HCT116 (cell line): ENCODE measurements around the gene ROBO1. TPM values are rescaled to one million over a fixed set of nuclear protein-coding genes. Genes with fewer than 3 reads are reported as not detected.

Experiments used
- ATAC-seq: fragments of 200-7000 bp; cut with Tn5 transposase; 2 replicates; pipeline ENCODE4 v1.9.1; 2020; ENCODE audit warnings: mild to moderate bottlenecking, moderate library complexity
- BruUV-seq: library from RNA; stranded (reverse); fragments of 400-500 nt; replicated peaks from 2 replicates; lab custom pipeline; 2021; lab: Mats Ljungman, UMichigan
- CTCF ChIA-PET: fragments of 300-600 bp; sonication (Branson Sonifier 250); formaldehyde crosslinking; loops from one replicate; lab custom pipeline; 2021; ENCODE audit warnings: antibody characterized with exemption; lab: Charles Lee
- POLR2A ChIA-PET: fragments of 300-600, 350-600 bp; sonication (Branson Sonifier 250); formaldehyde crosslinking; loops from one replicate; lab custom pipeline; 2021; ENCODE audit warnings: antibody characterized with exemption; lab: Charles Lee
- RAD21 ChIA-PET, 2 experiments: fragments of 300-600 bp; sonication (Branson Sonifier 250); formaldehyde crosslinking; loops; one replicate each; lab custom pipeline; 2023; ENCODE audit warnings: low total read pairs in 2 of 2; ENCODE audit not compliant: uncharacterized antibody in 2 of 2, unreplicated experiment in 2 of 2, low non-redundant PET in 1 of 2; lab: Charles Lee
- DNase-seq: peaks from one replicate; pipeline ENCODE4 v3.0.0-alpha.2; 2010; ENCODE audit warnings: low read depth, low spot score
- H2AFZ ChIP-seq: fragments of 200-600 bp; shearing (Covaris generic), sonication (generic); 2 replicates; pipeline ENCODE4 v1.6.1; 2017; ENCODE audit warnings: low read depth, mixed run types, mixed read lengths, antibody characterized with exemption, low read length; ENCODE audit not compliant: poor library complexity, severe bottlenecking
- H3K27ac ChIP-seq: 2 replicates; pipeline ENCODE4 v1.5.1; 2012; ENCODE audit warnings: low read depth, low read length
- H3K27me3 ChIP-seq: fragments of 200-600 bp; sonication (generic); 2 replicates; pipeline ENCODE4 v1.6.1; 2016; ENCODE audit warnings: mixed run types, low read length, mixed read lengths; ENCODE audit not compliant: insufficient read depth
- H3K36me3 ChIP-seq, 2 experiments: fragments of 200-500 bp in 1 of 2; fragments of 200-600 bp in 1 of 2; sonication (Bioruptor generic) in 1 of 2; sonication (generic) in 1 of 2; 2 replicates each; pipeline versions ENCODE4 v1.5.1 to v1.6.1; 2014 to 2016; ENCODE audit warnings: low read length in 2 of 2, inconsistent platforms in 1 of 2, mixed read lengths in 1 of 2, mixed run types in 1 of 2; ENCODE audit not compliant: insufficient read depth in 2 of 2, control insufficient read depth in 1 of 2
- H3K4me1 ChIP-seq, 2 experiments: fragments of 200-600 bp in 1 of 2; sonication (generic) in 1 of 2; 2 replicates each; pipeline versions ENCODE4 v1.5.1 to v1.6.1; 2012 to 2017; ENCODE audit warnings: low read length in 2 of 2, inconsistent platforms in 1 of 2, mild to moderate bottlenecking in 1 of 2, mixed read lengths in 1 of 2, mixed run types in 1 of 2, moderate library complexity in 1 of 2; ENCODE audit not compliant: insufficient read depth in 2 of 2, control insufficient read depth in 1 of 2
- H3K4me2 ChIP-seq: fragments of 200-600 bp; sonication (generic); 2 replicates; pipeline ENCODE4 v1.6.1; 2017; ENCODE audit warnings: mixed run types, low read length, mixed read lengths
- H3K4me3 ChIP-seq, 2 experiments: fragments of 200-600 bp in 1 of 2; sonication (generic) in 1 of 2; replicated peaks in 1 of 2; 2 replicates each; pipeline ENCODE4 v1.5.1; 2011 to 2016; ENCODE audit warnings: low read length in 2 of 2, control low read depth in 1 of 2, low read depth in 1 of 2, mild to moderate bottlenecking in 1 of 2, mixed read lengths in 1 of 2, mixed run types in 1 of 2
- H3K79me2 ChIP-seq: fragments of 200-600 bp; sonication (generic); 2 replicates; pipeline ENCODE4 v1.6.1; 2017; ENCODE audit warnings: mild to moderate bottlenecking, mixed run types, low read length, moderate library complexity, mixed read lengths; ENCODE audit not compliant: insufficient read depth
- H3K9ac ChIP-seq: fragments of 200-600 bp; sonication (generic); 2 replicates; pipeline ENCODE4 v1.6.1; 2016; ENCODE audit warnings: low read length, mixed read lengths
- H3K9me2 ChIP-seq: fragments of 200-600 bp; sonication (generic), shearing (Covaris generic); 2 replicates; pipeline ENCODE4 v1.6.1; 2017; ENCODE audit warnings: mixed run types, mild to moderate bottlenecking, moderate library complexity; ENCODE audit not compliant: insufficient read depth
- H3K9me3 ChIP-seq, 2 experiments: fragments of 200-500 bp in 1 of 2; fragments of 200-600 bp in 1 of 2; sonication (Bioruptor generic) in 1 of 2; sonication (generic) in 1 of 2; 2 replicates each; pipeline ENCODE4 v1.6.1; 2014 to 2017; ENCODE audit warnings: low read length in 2 of 2, mixed read lengths in 2 of 2, inconsistent platforms in 1 of 2, low read depth in 1 of 2, mild to moderate bottlenecking in 1 of 2, mixed run types in 1 of 2, moderate library complexity in 1 of 2; ENCODE audit not compliant: control insufficient read depth in 1 of 2, insufficient read depth in 1 of 2
- H4K20me1 ChIP-seq: fragments of 200-600 bp; sonication (generic), shearing (Covaris generic); 2 replicates; pipeline ENCODE4 v1.6.1; 2017; ENCODE audit warnings: mixed run types, mild to moderate bottlenecking, moderate library complexity; ENCODE audit not compliant: insufficient read depth
- ATF3 ChIP-seq: IDR thresholded peaks from 2 replicates; pipeline ENCODE4 v1.6.1; 2012
- CBX3 ChIP-seq: IDR thresholded peaks from 2 replicates; pipeline ENCODE4 v1.6.1; 2012; ENCODE audit warnings: low read depth
- CEBPB ChIP-seq: IDR thresholded peaks from 2 replicates; pipeline ENCODE4 v1.6.1; 2012; ENCODE audit warnings: low read depth
- ELF1 ChIP-seq: IDR thresholded peaks from 2 replicates; pipeline ENCODE4 v1.6.1; 2012; ENCODE audit warnings: low read depth, borderline replicate concordance
- EZH2 ChIP-seq: fragments of 200-600 bp; sonication (generic); IDR thresholded peaks from 2 replicates; pipeline ENCODE4 v1.6.1; 2017; ENCODE audit warnings: antibody characterized with exemption, mixed run types
- EZH2phosphoT487 ChIP-seq: fragments of 200-600 bp; IDR thresholded peaks from 2 replicates; pipeline ENCODE4 v1.6.1; 2018; ENCODE audit warnings: antibody characterized with exemption, borderline replicate concordance
- POLR2A ChIP-seq: IDR thresholded peaks from 2 replicates; pipeline ENCODE4 v1.7.0; 2011; ENCODE audit warnings: borderline replicate concordance; ENCODE audit not compliant: insufficient read depth, insufficient read length; ENCODE audit errors: extremely low read depth
- SIN3A ChIP-seq: IDR thresholded peaks from 2 replicates; pipeline ENCODE4 v1.6.1; 2012; ENCODE audit warnings: low read depth
- SP1 ChIP-seq: IDR thresholded peaks from 2 replicates; pipeline ENCODE4 v1.6.1; 2012; ENCODE audit warnings: low read depth
- YY1 ChIP-seq: IDR thresholded peaks from 2 replicates; pipeline ENCODE4 v1.6.1; 2011; ENCODE audit warnings: low read length, low read depth, moderate library complexity, mild to moderate bottlenecking; ENCODE audit not compliant: insufficient replicate concordance; ENCODE audit errors: extremely low read depth
- intact Hi-C: fragments of 100-400 bp; cut with micrococcal nuclease; formaldehyde crosslinking; loops from 2 replicates; pipeline ENCODE4 v1.10.0; 2022
- total RNA-seq: library from RNA; stranded (reverse); gene quantifications from one replicate; pipeline ENCODE4 v1.2.1, GENCODE V29; 2021; ENCODE audit not compliant: unreplicated experiment
- TF ChIP-seq, protein P1 (sequence below): IDR thresholded peaks from 2 replicates; pipeline ENCODE4 v1.6.1; 2012

Gene ROBO1
- total RNA-seq, 1 experiment from 2014 or later = 0.27 TPM

DNA sequence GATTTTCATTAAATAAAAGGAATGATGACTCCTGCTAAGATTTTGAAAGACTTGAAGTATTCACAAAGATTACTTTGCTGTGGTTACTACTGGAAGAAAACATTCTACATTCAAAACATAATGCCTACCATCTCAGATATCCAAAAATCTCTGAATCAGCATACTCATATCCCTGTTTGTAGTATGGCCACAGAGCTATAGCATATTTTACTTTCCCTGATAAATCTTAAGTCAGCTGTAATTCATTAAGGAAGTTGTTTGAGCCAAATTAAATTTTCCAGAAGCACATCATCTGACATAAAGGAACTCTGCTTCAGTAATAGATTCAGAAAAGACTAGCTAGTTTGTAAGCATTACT, 942.0 kb downstream of the ROBO1 start (continued):
- TF ChIP-seq POLR2A (no peak), YY1 (no peak), CEBPB (no peak), EZH2 (no peak)
- TF ChIP-seq, protein P1, sequence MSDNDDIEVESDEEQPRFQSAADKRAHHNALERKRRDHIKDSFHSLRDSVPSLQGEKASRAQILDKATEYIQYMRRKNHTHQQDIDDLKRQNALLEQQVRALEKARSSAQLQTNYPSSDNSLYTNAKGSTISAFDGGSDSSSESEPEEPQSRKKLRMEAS = no peak

DNA sequence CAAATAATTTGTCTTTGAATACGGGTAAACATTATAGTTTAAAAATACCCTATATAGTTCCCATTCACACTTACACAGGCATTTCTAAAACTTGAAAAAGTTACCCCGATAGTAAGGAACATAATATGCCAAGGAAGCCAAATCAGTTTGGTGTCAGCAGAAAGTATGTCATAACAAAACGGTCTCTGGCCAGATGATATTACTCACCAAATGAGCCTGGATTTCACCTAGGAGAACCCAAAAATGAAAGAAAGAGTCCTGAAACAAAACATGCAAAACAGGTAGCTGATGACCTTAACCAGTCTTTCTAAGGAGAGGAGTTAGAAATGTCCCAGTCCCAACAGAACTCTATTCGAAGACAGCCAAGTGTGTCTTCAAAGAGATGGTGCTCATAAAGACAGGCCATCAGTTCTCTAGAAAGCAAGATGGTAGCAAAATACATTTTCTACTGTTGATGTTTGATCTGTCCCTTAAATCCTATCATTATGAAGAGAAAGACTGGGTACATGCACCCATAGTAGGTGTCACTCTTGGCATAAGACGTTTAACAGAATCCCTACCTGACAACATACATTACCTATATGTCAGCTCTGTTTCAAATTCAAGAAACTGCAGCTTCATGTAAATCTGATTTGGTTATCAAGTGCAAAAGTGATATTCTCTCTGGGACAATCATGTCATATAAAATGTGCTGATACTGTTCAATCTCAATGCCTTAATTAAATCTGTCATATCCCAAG, 942.5 kb downstream of the ROBO1 start:
- TF ChIP-seq ATF3 (no peak), YY1 (no peak), ELF1 (no peak), SIN3A (no peak), SP1 (no peak), EZH2phosphoT487 (no peak), POLR2A (no peak), CBX3 (no peak)
- no peak overlapping the region for H3K9ac ChIP-seq
- no peaks in the 10 kb centered on the region for H3K79me2 ChIP-seq
- no peaks in the 10 kb centered on the region for H4K20me1 ChIP-seq
- no peaks in the 10 kb centered on the region for H3K27me3 ChIP-seq
- intact Hi-C loops = no loop called here
- no peaks in the 10 kb centered on the region for H3K36me3 ChIP-seq
- H3K9me3 ChIP-seq = peaks cover 7 to 30% of the 10 kb centered on the region in 2 experiments; a peak in 3 of 4 replicates
- H3K4me3 ChIP-seq = no peak overlapping the region
- H3K27ac ChIP-seq = no peak overlapping the region
- no peak overlapping the region for H2AFZ ChIP-seq
- H3K9me2 ChIP-seq = no peaks in the 10 kb centered on the region
- no TSS peak for BruUV-seq
- ATAC-seq (no peak), DNase-seq (no peak)
- ChIA-PET RAD21 (no interaction called here), POLR2A (no interaction called here), CTCF (no interaction called here)
- H3K4me2 ChIP-seq = no peak overlapping the region
- H3K4me1 ChIP-seq = no peaks in the 10 kb centered on the region
